H1 (cell line): ENCODE measurements around the gene ANKRD53.

Source experiments
- CEBPB ChIP-seq: IDR thresholded peaks from 2 replicates; pipeline ENCODE4 v1.6.1; 2012; ENCODE audit warnings: low read depth, low read length
- NRF1 ChIP-seq: IDR thresholded peaks from 2 replicates; pipeline ENCODE4 v1.6.1; 2011; ENCODE audit warnings: mild to moderate bottlenecking, low read depth, low read length, improper control_type of control experiment
- POLR2A ChIP-seq, 2 experiments: IDR thresholded peaks; 1 replicate in 1 of 2; 2 replicates in 1 of 2; pipeline ENCODE4 v1.6.1; 2011; ENCODE audit warnings: low read depth in 2 of 2, low read length in 2 of 2, mild to moderate bottlenecking in 2 of 2; ENCODE audit errors: control extremely low read depth in 1 of 2
- TF ChIP-seq, protein P1 (sequence below), 3 experiments: IDR thresholded peaks; 1 replicate in 2 of 3; 2 replicates in 1 of 3; pipeline versions ENCODE4 v1.5.1 to v1.6.1; 2011; ENCODE audit warnings: low read length in 3 of 3, mild to moderate bottlenecking in 3 of 3, inconsistent platforms in 2 of 3, low read depth in 1 of 3, moderate library complexity in 1 of 3; ENCODE audit not compliant: insufficient read depth in 1 of 3; ENCODE audit errors: control extremely low read depth in 1 of 3
- TF ChIP-seq, protein P2 (sequence below): IDR thresholded peaks from 2 replicates; pipeline ENCODE4 v1.6.1; 2011; ENCODE audit warnings: low read depth, mild to moderate bottlenecking, low read length; ENCODE audit not compliant: insufficient read depth
- TF ChIP-seq, protein P3 (sequence below): IDR thresholded peaks from 2 replicates; pipeline ENCODE4 v1.6.1; 2012; ENCODE audit warnings: inconsistent platforms

DNA sequence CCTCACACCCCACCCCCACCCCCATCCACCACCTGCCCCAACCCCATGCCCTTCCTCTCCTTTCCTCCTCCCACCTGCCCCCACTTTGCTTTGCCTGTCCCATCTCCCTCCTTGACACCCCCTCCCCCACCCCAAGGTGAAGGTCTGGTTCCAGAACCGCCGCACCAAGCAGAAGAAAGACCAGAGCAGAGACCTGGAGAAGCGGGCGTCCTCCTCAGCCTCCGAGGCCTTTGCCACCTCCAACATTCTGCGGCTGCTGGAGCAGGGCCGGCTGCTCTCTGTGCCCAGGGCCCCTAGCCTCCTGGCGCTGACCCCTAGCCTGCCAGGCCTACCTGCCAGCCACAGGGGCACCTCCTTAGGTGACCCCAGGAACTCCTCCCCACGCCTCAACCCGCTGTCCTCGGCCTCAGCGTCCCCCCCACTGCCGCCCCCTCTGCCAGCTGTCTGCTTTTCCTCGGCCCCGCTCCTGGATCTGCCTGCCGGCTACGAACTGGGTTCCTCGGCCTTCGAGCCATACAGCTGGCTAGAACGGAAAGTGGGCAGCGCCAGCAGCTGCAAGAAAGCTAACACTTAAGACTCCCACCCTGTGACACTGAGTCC is 45.7 kb upstream of the ANKRD53 start:
- TF ChIP-seq, protein P1, sequence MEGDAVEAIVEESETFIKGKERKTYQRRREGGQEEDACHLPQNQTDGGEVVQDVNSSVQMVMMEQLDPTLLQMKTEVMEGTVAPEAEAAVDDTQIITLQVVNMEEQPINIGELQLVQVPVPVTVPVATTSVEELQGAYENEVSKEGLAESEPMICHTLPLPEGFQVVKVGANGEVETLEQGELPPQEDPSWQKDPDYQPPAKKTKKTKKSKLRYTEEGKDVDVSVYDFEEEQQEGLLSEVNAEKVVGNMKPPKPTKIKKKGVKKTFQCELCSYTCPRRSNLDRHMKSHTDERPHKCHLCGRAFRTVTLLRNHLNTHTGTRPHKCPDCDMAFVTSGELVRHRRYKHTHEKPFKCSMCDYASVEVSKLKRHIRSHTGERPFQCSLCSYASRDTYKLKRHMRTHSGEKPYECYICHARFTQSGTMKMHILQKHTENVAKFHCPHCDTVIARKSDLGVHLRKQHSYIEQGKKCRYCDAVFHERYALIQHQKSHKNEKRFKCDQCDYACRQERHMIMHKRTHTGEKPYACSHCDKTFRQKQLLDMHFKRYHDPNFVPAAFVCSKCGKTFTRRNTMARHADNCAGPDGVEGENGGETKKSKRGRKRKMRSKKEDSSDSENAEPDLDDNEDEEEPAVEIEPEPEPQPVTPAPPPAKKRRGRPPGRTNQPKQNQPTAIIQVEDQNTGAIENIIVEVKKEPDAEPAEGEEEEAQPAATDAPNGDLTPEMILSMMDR (IDR thresholded peaks at IDR 0.05; ENCODE audit: control extremely low read depth in 1 of 3, insufficient read depth in 1 of 3, low read depth in 1 of 3, low read length in 3 of 3), result no peak
- no peak for TF ChIP-seq POLR2A (IDR thresholded peaks at IDR 0.05; ENCODE audit: control extremely low read depth in 1 of 2, low read depth in 2 of 2, low read length in 2 of 2)
- no peak for TF ChIP-seq NRF1
- TF ChIP-seq, protein P2, sequence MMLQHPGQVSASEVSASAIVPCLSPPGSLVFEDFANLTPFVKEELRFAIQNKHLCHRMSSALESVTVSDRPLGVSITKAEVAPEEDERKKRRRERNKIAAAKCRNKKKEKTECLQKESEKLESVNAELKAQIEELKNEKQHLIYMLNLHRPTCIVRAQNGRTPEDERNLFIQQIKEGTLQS, result no peak
- TF ChIP-seq CEBPB, result no peak
- TF ChIP-seq, protein P3, sequence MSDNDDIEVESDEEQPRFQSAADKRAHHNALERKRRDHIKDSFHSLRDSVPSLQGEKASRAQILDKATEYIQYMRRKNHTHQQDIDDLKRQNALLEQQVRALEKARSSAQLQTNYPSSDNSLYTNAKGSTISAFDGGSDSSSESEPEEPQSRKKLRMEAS, result no peak
